GM23338 (cell line): Measurements from ENCODE around the gene COX10. TPM values are rescaled to one million over a fixed set of nuclear protein-coding genes. Genes with fewer than 3 reads are reported as not detected.

Experiments
- ATAC-seq: fragments of 200-7000 bp; cut with Tn5 transposase; 3 replicates; pipeline ENCODE4 v1.9.1; 2020
- DNase-seq: peaks from one replicate; pipeline ENCODE4 v3.0.0-alpha.2; 2015; ENCODE audit warnings: low spot score
- H2AFZ ChIP-seq: fragments of 200-600 bp; sonication (generic); 2 replicates; pipeline ENCODE4 v1.8.0; 2016; ENCODE audit warnings: antibody characterized with exemption, mild to moderate bottlenecking, moderate library complexity
- H3F3A ChIP-seq: fragments of 200-600 bp; sonication (generic); replicated peaks from 2 replicates; pipeline ENCODE4 v1.8.0; 2017; ENCODE audit warnings: antibody characterized with exemption, mixed run types, low read depth
- H3K27ac ChIP-seq: fragments of 200-600 bp; sonication (generic); 2 replicates; pipeline ENCODE4 v1.6.1; 2016; ENCODE audit warnings: low read depth
- H3K27me3 ChIP-seq: fragments of 200-600 bp; sonication (generic); 2 replicates; pipeline ENCODE4 v1.8.0; 2016; ENCODE audit warnings: mild to moderate bottlenecking, mixed run types, moderate library complexity; ENCODE audit not compliant: insufficient read depth
- H3K36me3 ChIP-seq: fragments of 200-600 bp; sonication (generic); 2 replicates; pipeline ENCODE4 v1.8.0; 2016; ENCODE audit warnings: mild to moderate bottlenecking; ENCODE audit not compliant: insufficient read depth
- H3K4me1 ChIP-seq: fragments of 200-600 bp; sonication (generic); 2 replicates; pipeline ENCODE4 v1.8.0; 2016; ENCODE audit warnings: mild to moderate bottlenecking, moderate library complexity; ENCODE audit not compliant: insufficient read depth
- H3K4me2 ChIP-seq: fragments of 200-600 bp; sonication (generic); 2 replicates; pipeline ENCODE4 v1.7.1; 2017; ENCODE audit warnings: mixed run types
- H3K4me3 ChIP-seq: fragments of 200-600 bp; sonication (generic); 2 replicates; pipeline ENCODE4 v1.6.1; 2016; ENCODE audit warnings: mixed run types
- H3K79me2 ChIP-seq: fragments of 200-600 bp; sonication (generic); replicated peaks from 2 replicates; pipeline ENCODE4 v1.8.0; 2017; ENCODE audit warnings: mild to moderate bottlenecking; ENCODE audit not compliant: insufficient read depth
- H3K9me2 ChIP-seq: fragments of 200-600 bp; sonication (generic); 2 replicates; pipeline ENCODE4 v1.8.0; 2017; ENCODE audit not compliant: insufficient read depth
- H4K20me1 ChIP-seq: fragments of 200-600 bp; sonication (generic); replicated peaks from 2 replicates; pipeline ENCODE4 v1.8.0; 2017; ENCODE audit warnings: mild to moderate bottlenecking; ENCODE audit not compliant: insufficient read depth
- H3K27ac Mint-ChIP-seq: 2 replicates; pipeline ENCODE4 v1.8.0; 2020; ENCODE audit warnings: inconsistent platforms, mild to moderate bottlenecking, moderate library complexity, mixed read lengths
- H3K27me3 Mint-ChIP-seq: 3 replicates; pipeline ENCODE4 v1.8.0; 2022; ENCODE audit warnings: low read depth, mild to moderate bottlenecking, moderate library complexity, mixed read lengths, inconsistent platforms; ENCODE audit not compliant: insufficient read depth, poor library complexity
- H3K36me3 Mint-ChIP-seq: 3 replicates; pipeline ENCODE4 v1.8.0; 2021; ENCODE audit warnings: low read depth, mild to moderate bottlenecking, inconsistent platforms, moderate library complexity, mixed read lengths
- H3K4me1 Mint-ChIP-seq: 3 replicates; pipeline ENCODE4 v1.8.0; 2020; ENCODE audit warnings: mild to moderate bottlenecking, inconsistent platforms, mixed read lengths
- H3K4me3 Mint-ChIP-seq: 3 replicates; pipeline ENCODE4 v1.8.0; 2021; ENCODE audit warnings: moderate library complexity, mild to moderate bottlenecking, inconsistent platforms, mixed read lengths
- H3K9me3 Mint-ChIP-seq: 3 replicates; pipeline ENCODE4 v1.8.0; 2020; ENCODE audit warnings: moderate library complexity, mild to moderate bottlenecking, inconsistent platforms, mixed read lengths
- CREB1 ChIP-seq: fragments of 250-450 bp; sonication (Bioruptor Pico); IDR thresholded peaks from 2 replicates; pipeline ENCODE4 v1.5.0; 2020; ENCODE audit warnings: low read depth, mild to moderate bottlenecking, moderate library complexity
- CTCF ChIP-seq, 2 experiments: fragments of 200-600 bp in 1 of 2; sonication (generic) in 1 of 2; conservative IDR thresholded peaks; 2 replicates each; pipeline versions ENCODE4 v1.5.1 to v1.6.1; 2016 to 2017; ENCODE audit warnings: antibody characterized with exemption in 2 of 2, low read depth in 2 of 2, mild to moderate bottlenecking in 2 of 2, moderate library complexity in 1 of 2
- EZH2phosphoT487 ChIP-seq: fragments of 200-600 bp; sonication (generic); IDR thresholded peaks from one replicate; pipeline ENCODE4 v1.8.1; 2018; ENCODE audit warnings: antibody characterized with exemption; ENCODE audit not compliant: unreplicated experiment
- JUNB ChIP-seq: IDR thresholded peaks from one replicate; pipeline ENCODE4 v1.6.1; 2016; ENCODE audit warnings: antibody characterized with exemption; ENCODE audit not compliant: unreplicated experiment
- NANOG ChIP-seq: IDR thresholded peaks from 2 replicates; pipeline ENCODE4 v1.6.1; 2016; ENCODE audit warnings: antibody characterized with exemption, borderline replicate concordance
- POLR2AphosphoS5 ChIP-seq: IDR thresholded peaks from 2 replicates; pipeline ENCODE4 v1.6.1; 2016; ENCODE audit warnings: antibody characterized with exemption, low read depth
- STAT1 ChIP-seq: IDR thresholded peaks from one replicate; pipeline ENCODE4 v1.6.1; 2016; ENCODE audit warnings: antibody characterized with exemption; ENCODE audit not compliant: unreplicated experiment
- ZNF114 ChIP-seq: fragments of 250-450 bp; sonication (Bioruptor Pico); IDR thresholded peaks from 2 replicates; pipeline ENCODE4 v1.5.0; 2020; ENCODE audit warnings: mild to moderate bottlenecking, moderate library complexity
- ZNF331 ChIP-seq: fragments of 250-450 bp; sonication (Bioruptor Pico); IDR thresholded peaks from 2 replicates; pipeline ENCODE4 v1.5.0; 2020; ENCODE audit warnings: low read depth, mild to moderate bottlenecking, moderate library complexity
- ZNF462 ChIP-seq: fragments of 250-450 bp; sonication (Bioruptor Pico); IDR thresholded peaks from 2 replicates; pipeline ENCODE4 v1.5.0; 2020; ENCODE audit warnings: mild to moderate bottlenecking, moderate library complexity
- polyA plus RNA-seq: library from polyadenylated mRNA; unstranded; fragments of >200 nt; fragmentation: Nextera tagmentation; extraction: Ambion mirVana; gene quantifications from 2 replicates; pipeline ENCODE4 v1.2.1, GENCODE V29; 2016
- total RNA-seq: library from RNA; depleted of rRNA; stranded (reverse); fragments of >200 nt; shearing (Covaris generic); gene quantifications from 2 replicates; pipeline ENCODE4 v1.2.3, GENCODE V29; 2014
- TF ChIP-seq, protein P1 (sequence below): IDR thresholded peaks from 2 replicates; pipeline ENCODE4 v1.6.1; 2016; ENCODE audit warnings: antibody characterized with exemption
- TF ChIP-seq, protein P2 (sequence below): IDR thresholded peaks from one replicate; pipeline ENCODE4 v1.6.1; 2018; ENCODE audit warnings: antibody characterized with exemption; ENCODE audit not compliant: unreplicated experiment

Gene COX10
- total and polyA plus RNA-seq, 2 experiments from 2014 or later: 25.7 to 46.6 TPM

DNA sequence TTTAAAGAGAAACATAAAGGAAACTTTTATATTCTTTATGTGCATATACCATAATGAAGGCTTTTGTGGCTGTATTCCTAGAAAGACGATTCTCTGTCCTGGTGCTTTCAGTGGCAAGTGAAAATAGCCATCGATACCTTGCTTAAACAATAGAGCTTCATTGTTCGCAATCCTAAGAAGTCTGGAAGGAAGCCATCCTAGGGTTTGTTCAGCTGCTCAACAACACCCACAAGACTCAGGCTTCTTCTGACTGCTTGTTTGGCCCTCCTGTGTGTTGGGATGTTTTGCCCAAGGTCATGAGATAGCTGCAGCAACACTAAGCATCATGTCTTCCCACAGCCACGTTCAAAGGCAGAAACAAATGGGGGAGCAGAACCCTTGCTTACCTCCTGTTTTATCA lies 36.1 kb upstream of the COX10 start:
- Histone ChIP-seq H3K27me3 (no peaks in the 10 kb centered on the region), H4K20me1 (no peaks in the 10 kb centered on the region), H3K36me3 (no peaks in the 10 kb centered on the region), H3K4me1 (no peaks in the 10 kb centered on the region), H3F3A (no peaks in the 10 kb centered on the region), H3K4me3 (no peak overlapping the region), H3K9me2 (peaks cover 2% of the 10 kb centered on the region; the same call in 1 of the 2 replicates), H3K79me2 (no peaks in the 10 kb centered on the region), H2AFZ (no peak overlapping the region), H3K27ac (no peak overlapping the region), H3K4me2 (no peak overlapping the region)
- H3K36me3 Mint-ChIP-seq: peaks cover 32% of the 10 kb centered on the region
- no peak overlapping the region for H3K4me3 Mint-ChIP-seq
- TF ChIP-seq STAT1 (no peak), CREB1 (CRISPR knock-in tag) (no peak), ZNF462 (CRISPR knock-in tag) (no peak), EZH2phosphoT487 (no peak), CTCF (conservative IDR thresholded peaks at IDR 0.05; ENCODE audit: low read depth in 2 of 2) (no peak), JUNB (no peak), ZNF114 (CRISPR knock-in tag) (no peak), ZNF331 (CRISPR knock-in tag) (no peak), NANOG (no peak), POLR2AphosphoS5 (no peak)
- TF ChIP-seq, protein P1, sequence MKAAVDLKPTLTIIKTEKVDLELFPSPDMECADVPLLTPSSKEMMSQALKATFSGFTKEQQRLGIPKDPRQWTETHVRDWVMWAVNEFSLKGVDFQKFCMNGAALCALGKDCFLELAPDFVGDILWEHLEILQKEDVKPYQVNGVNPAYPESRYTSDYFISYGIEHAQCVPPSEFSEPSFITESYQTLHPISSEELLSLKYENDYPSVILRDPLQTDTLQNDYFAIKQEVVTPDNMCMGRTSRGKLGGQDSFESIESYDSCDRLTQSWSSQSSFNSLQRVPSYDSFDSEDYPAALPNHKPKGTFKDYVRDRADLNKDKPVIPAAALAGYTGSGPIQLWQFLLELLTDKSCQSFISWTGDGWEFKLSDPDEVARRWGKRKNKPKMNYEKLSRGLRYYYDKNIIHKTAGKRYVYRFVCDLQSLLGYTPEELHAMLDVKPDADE: no peak
- TF ChIP-seq, protein P2, sequence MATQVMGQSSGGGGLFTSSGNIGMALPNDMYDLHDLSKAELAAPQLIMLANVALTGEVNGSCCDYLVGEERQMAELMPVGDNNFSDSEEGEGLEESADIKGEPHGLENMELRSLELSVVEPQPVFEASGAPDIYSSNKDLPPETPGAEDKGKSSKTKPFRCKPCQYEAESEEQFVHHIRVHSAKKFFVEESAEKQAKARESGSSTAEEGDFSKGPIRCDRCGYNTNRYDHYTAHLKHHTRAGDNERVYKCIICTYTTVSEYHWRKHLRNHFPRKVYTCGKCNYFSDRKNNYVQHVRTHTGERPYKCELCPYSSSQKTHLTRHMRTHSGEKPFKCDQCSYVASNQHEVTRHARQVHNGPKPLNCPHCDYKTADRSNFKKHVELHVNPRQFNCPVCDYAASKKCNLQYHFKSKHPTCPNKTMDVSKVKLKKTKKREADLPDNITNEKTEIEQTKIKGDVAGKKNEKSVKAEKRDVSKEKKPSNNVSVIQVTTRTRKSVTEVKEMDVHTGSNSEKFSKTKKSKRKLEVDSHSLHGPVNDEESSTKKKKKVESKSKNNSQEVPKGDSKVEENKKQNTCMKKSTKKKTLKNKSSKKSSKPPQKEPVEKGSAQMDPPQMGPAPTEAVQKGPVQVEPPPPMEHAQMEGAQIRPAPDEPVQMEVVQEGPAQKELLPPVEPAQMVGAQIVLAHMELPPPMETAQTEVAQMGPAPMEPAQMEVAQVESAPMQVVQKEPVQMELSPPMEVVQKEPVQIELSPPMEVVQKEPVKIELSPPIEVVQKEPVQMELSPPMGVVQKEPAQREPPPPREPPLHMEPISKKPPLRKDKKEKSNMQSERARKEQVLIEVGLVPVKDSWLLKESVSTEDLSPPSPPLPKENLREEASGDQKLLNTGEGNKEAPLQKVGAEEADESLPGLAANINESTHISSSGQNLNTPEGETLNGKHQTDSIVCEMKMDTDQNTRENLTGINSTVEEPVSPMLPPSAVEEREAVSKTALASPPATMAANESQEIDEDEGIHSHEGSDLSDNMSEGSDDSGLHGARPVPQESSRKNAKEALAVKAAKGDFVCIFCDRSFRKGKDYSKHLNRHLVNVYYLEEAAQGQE: no peak
- ATAC-seq: no peak
- H3K9me3 Mint-ChIP-seq: peaks cover 3% of the 10 kb centered on the region; the same call in 1 of the 3 replicates
- no peaks in the 10 kb centered on the region; the same call in 2 of the 3 replicates for H3K4me1 Mint-ChIP-seq
- no peak for DNase-seq
- H3K27me3 Mint-ChIP-seq: no peaks in the 10 kb centered on the region
- no peak overlapping the region for H3K27ac Mint-ChIP-seq
